ENCODE results near the gene PTPRG.
A peak's percentile ranks its signal among the peaks of the same experiment; 100 is the strongest.

PTPRG gene

GRCh38 chr3:61560517-61561373 is 626 bp upstream of the PTPRG start:
- peak; percentile 79 for DNase-seq (ENCODE audit: low read depth)
- TF ChIP-seq, protein P1, sequence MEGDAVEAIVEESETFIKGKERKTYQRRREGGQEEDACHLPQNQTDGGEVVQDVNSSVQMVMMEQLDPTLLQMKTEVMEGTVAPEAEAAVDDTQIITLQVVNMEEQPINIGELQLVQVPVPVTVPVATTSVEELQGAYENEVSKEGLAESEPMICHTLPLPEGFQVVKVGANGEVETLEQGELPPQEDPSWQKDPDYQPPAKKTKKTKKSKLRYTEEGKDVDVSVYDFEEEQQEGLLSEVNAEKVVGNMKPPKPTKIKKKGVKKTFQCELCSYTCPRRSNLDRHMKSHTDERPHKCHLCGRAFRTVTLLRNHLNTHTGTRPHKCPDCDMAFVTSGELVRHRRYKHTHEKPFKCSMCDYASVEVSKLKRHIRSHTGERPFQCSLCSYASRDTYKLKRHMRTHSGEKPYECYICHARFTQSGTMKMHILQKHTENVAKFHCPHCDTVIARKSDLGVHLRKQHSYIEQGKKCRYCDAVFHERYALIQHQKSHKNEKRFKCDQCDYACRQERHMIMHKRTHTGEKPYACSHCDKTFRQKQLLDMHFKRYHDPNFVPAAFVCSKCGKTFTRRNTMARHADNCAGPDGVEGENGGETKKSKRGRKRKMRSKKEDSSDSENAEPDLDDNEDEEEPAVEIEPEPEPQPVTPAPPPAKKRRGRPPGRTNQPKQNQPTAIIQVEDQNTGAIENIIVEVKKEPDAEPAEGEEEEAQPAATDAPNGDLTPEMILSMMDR (conservative IDR thresholded peaks at IDR 0.05; ENCODE audit: control insufficient read depth, insufficient read depth, low read depth, low read length): no peak
- peak overlapping the region; percentile 89 for H3K4me3 ChIP-seq (ENCODE audit: control insufficient read depth, low read depth, low read length)

DNA sequence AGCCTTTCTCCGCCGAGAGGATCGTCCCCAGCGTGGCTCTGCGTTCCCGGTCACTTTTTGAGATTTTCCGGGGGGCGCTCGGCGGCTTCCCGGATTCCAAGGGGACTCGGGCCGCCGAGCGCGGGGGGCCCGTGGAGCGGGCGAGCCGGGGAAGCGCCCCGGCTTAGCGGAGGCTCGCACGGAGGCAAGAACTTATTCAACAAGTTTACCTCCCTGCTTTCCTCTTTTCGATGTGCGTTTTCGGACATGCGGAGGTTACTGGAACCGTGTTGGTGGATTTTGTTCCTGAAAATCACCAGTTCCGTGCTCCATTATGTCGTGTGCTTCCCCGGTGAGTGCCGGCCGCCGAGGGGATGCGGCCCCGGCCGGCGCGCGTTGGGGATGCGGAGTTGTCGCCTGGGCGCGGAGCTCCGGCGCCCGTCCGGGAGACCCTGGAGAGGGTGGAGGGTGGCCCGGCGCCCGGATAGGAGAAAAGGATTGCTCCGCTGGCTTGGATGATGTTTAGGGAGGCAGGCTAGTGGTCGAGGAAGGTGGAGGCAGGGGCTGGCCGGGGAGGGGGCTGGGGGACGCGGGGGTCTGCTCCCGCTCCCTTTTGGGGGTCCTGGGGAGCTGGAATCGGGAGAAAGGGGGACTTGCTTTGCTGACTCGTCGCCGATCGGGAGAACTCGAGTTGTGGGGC is 810 bp downstream of the PTPRG start:
- peak overlapping the region; percentile 89 for H3K4me3 ChIP-seq (ENCODE audit: control insufficient read depth, low read depth, low read length)
- TF ChIP-seq, protein P1 (conservative IDR thresholded peaks at IDR 0.05; ENCODE audit: control insufficient read depth, insufficient read depth, low read depth, low read length): no peak
- DNase-seq (ENCODE audit: low read depth): no peak

DNA sequence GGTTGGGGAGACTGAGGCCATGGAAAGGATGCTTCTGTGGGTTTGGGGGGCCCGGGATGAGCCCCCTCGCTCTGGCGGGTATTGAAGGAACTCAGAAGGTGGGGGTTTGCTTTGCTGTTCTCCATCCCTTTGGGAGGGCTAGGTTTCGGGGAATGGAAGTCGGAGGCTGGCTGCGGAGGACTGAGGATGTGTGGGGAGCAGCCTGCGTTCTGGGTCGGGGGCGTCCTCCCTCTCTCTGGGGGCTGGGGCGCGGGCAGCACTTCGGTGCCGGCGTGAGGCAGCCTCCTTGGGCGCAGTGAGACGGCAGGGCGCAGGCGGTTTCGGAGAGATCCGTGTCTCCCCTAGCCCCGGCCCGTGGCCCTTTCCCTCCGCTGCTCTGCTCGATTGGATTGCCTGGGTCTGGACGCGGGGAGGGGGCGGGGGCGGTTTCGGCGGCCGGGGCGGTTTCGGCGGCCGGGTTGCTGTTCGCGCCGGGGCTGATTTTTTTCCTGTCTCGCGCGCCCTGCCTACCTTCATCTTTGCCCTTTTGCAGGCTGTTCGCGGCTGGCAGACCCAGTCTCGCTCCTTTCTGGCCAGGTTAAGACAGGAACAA is 1.4 kb downstream of the PTPRG start:
- TF ChIP-seq, protein P1 (conservative IDR thresholded peaks at IDR 0.05; ENCODE audit: control insufficient read depth, insufficient read depth, low read depth, low read length): no peak
- H3K4me3 ChIP-seq (ENCODE audit: control insufficient read depth, low read depth, low read length): peak overlapping the region; percentile 89
- DNase-seq (ENCODE audit: low read depth): no peak

DNA sequence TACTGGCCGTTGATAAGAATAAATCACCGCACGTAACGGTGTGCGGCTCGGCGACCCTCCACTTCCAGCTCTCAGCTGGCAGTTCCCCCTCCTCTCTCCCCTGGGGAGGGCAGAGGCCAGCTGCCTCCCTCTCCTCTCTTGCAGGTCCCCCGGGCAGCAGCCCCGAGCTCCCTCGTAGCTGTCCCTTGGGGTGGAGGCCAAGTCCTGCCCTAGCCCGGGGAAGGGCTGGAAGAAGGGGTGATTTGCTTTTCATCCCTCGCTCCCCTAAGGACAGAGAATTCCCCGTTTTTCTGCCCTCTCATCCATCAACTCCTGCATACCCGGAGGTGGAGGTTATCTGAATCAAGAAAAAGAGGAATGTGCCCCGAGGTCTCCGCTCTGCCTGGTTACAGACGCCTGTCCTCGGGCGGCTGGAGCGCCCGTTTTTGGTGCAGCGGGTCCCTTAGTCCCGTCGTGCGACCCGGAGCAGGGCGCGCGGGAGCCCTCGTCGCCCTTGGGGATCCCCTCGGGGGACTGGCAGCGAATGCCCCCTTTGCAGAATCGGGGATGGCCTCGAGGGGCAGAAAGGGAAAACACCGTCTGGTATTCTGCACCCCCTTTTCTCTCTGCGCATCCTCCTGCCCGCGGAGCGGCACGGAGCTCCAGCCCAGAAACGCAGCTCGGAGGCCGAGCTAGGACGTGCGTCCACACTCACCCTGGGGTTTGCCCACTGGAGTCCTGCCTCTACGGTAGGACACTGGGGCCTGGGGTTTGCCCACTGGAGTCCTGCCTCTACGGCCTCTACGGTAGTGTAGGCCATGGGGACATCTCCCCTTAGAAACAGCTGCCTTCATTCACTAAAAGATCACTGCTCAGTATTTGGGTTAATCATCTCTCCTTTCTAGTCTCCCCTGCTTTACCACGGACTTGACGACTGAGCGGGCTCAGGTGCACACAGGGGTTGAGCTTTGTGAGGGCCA is 2.2 kb downstream of the PTPRG start:
- TF ChIP-seq, protein P1 (conservative IDR thresholded peaks at IDR 0.05; ENCODE audit: control insufficient read depth, insufficient read depth, low read depth, low read length): no peak
- no peak for DNase-seq (ENCODE audit: low read depth)
- H3K4me3 ChIP-seq (ENCODE audit: control insufficient read depth, low read depth, low read length): peak overlapping the region; percentile 89

- TF ChIP-seq, protein P1 (conservative IDR thresholded peaks at IDR 0.05; ENCODE audit: control insufficient read depth, insufficient read depth, low read depth, low read length): peak; percentile 59
- H3K4me3 ChIP-seq (ENCODE audit: control insufficient read depth, low read depth, low read length): peak overlapping the region; percentile 89
- DNase-seq (ENCODE audit: low read depth): peak; percentile 73
Measured at GRCh38 chr3:61564395-61565059, 3.2 kb downstream of the PTPRG start.
